Suprapubic skin (tissue), 4 donors: Measurements from ENCODE around the gene SPOCD1.

Source experiments
- EP300 ChIP-seq: sonication (generic); formaldehyde crosslinking; IDR thresholded peaks from one replicate; pipeline ENCODE4 v1.6.1; 2017; ENCODE audit warnings: antibody characterized with exemption
- POLR2A ChIP-seq, 2 donors: fragments of 450-650 bp; IDR thresholded peaks; one replicate each; pipeline ENCODE4 v1.6.1; 2017; ENCODE audit warnings: antibody characterized with exemption in 2 of 2, mild to moderate bottlenecking in 2 of 2, moderate library complexity in 2 of 2
- POLR2AphosphoS5 ChIP-seq, 3 donors: sonication (generic); formaldehyde crosslinking; IDR thresholded peaks; one replicate each; pipeline ENCODE4 v1.6.1; 2017; ENCODE audit warnings: antibody characterized with exemption in 3 of 3
- TF ChIP-seq, protein P1 (sequence below), 2 donors: fragments of 200-600 bp in 1 of 2; fragments of 450-650 bp in 1 of 2; sonication (generic) in 1 of 2; IDR thresholded peaks; one replicate each; pipeline ENCODE4 v1.5.1; 2016 to 2019; ENCODE audit warnings: antibody characterized with exemption in 2 of 2, mild to moderate bottlenecking in 1 of 2, moderate library complexity in 1 of 2

DNA sequence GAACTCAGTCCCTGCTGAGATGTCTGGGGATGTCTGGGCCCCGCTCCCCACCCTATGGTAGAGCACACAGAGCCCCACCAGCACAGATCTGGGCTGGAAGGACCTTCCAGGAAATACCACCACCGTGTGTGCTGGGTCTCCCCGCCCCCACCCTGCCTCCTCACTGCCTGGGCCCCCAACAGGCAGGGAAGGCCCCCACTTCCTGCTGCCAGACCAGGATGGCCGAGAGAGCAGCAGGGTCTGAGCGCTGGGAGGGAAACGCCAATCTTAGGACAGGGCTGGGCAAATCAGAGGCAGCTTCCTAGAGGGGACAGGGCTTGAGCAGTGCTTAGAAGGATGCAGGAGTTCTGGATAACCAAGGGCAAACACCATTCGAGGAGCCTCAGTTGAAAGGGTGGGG is 63.6 kb downstream of the SPOCD1 start:
- TF ChIP-seq, protein P1, sequence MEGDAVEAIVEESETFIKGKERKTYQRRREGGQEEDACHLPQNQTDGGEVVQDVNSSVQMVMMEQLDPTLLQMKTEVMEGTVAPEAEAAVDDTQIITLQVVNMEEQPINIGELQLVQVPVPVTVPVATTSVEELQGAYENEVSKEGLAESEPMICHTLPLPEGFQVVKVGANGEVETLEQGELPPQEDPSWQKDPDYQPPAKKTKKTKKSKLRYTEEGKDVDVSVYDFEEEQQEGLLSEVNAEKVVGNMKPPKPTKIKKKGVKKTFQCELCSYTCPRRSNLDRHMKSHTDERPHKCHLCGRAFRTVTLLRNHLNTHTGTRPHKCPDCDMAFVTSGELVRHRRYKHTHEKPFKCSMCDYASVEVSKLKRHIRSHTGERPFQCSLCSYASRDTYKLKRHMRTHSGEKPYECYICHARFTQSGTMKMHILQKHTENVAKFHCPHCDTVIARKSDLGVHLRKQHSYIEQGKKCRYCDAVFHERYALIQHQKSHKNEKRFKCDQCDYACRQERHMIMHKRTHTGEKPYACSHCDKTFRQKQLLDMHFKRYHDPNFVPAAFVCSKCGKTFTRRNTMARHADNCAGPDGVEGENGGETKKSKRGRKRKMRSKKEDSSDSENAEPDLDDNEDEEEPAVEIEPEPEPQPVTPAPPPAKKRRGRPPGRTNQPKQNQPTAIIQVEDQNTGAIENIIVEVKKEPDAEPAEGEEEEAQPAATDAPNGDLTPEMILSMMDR (IDR thresholded peaks at IDR 0.05), result no peak
- no peak for TF ChIP-seq EP300
- TF ChIP-seq POLR2AphosphoS5 (IDR thresholded peaks at IDR 0.05), result no peak
- TF ChIP-seq POLR2A (IDR thresholded peaks at IDR 0.05), result no peak
